Measurements from ENCODE around the gene PDF. TPM values are rescaled to one million over a fixed set of nuclear protein-coding genes. Genes with fewer than 3 reads are reported as not detected.

PDF gene
- total and polyA plus RNA-seq, 2 of the 13 experiments (the other 11 are each of a cell fraction or from before 2014, with no cell fraction given), result 12.4 to 48.8 TPM

GRCh38 chr16:69311533-69312387, 18.6 kb downstream of the PDF start (continued):
- TF ChIP-seq IRF9 (CRISPR knock-in tag; IDR thresholded peaks at IDR 0.05; ENCODE audit: borderline replicate concordance) (no peak; the same call in 1 of the 2 replicates), PRDM15 (CRISPR knock-in tag; IDR thresholded peaks at IDR 0.05) (no peak; the same call in 1 of the 2 replicates), HDAC2 (CRISPR knock-in tag; IDR thresholded peaks at IDR 0.05) (0 out of 2 replicates have a peak, but pooled peaks have one; percentile 49), ZNF343 (CRISPR knock-in tag; IDR thresholded peaks at IDR 0.05) (no peak; the same call in 1 of the 2 replicates), ZNF792 (CRISPR knock-in tag; IDR thresholded peaks at IDR 0.05) (peak; percentile 70), ZMAT3 (CRISPR knock-in tag; conservative IDR thresholded peaks at IDR 0.05) (no peak; the same call in 1 of the 2 replicates), ZNF777 (CRISPR knock-in tag; IDR thresholded peaks at IDR 0.05) (peak; percentile 48; the same call in 1 of the 2 replicates), ZNF891 (CRISPR knock-in tag; IDR thresholded peaks at IDR 0.05) (0 out of 2 replicates have a peak, but pooled peaks have one; percentile 42), SMYD3 (CRISPR knock-in tag; IDR thresholded peaks at IDR 0.05) (0 out of 2 replicates have a peak, but pooled peaks have one; percentile 50), BCL3 (CRISPR knock-in tag; IDR thresholded peaks at IDR 0.05) (peak; percentile 53; the same call in 1 of the 2 replicates), TEF (CRISPR knock-in tag; IDR thresholded peaks at IDR 0.05) (no peak), CHD4 (IDR thresholded peaks at IDR 0.05; ENCODE audit: borderline replicate concordance, low read length) (peak; percentile 83), REXO4 (CRISPR knock-in tag; IDR thresholded peaks at IDR 0.05; ENCODE audit: borderline replicate concordance) (no peak), HNRNPK (IDR thresholded peaks at IDR 0.05; ENCODE audit: low read depth, low read length, poor library complexity, severe bottlenecking) (no peak), ZNF776 (CRISPR knock-in tag; IDR thresholded peaks at IDR 0.05) (peak; percentile 79; the same call in 1 of the 2 replicates), SRY (CRISPR knock-in tag; IDR thresholded peaks at IDR 0.05) (no peak; the same call in 1 of the 2 replicates), ZNF256 (CRISPR knock-in tag; conservative IDR thresholded peaks at IDR 0.05) (no peak), PRDM4 (CRISPR knock-in tag; IDR thresholded peaks at IDR 0.05; ENCODE audit: borderline replicate concordance) (no peak), MEIS2 (CRISPR knock-in tag; IDR thresholded peaks at IDR 0.05) (no peak; the same call in 1 of the 2 replicates), ZNF3 (CRISPR knock-in tag; IDR thresholded peaks at IDR 0.05) (no peak)
